PC-9 (cell line): Measurements from ENCODE around the gene NALCN. TPM values are rescaled to one million over a fixed set of nuclear protein-coding genes. Genes with fewer than 3 reads are reported as not detected.

Experiments
- BruUV-seq: library from RNA; stranded (reverse); fragments of 400-500 nt; replicated peaks from 2 replicates; lab custom pipeline; 2021; lab: Mats Ljungman, UMichigan
- CTCF ChIA-PET: fragments of 300-600 bp; sonication (Branson Sonifier 250); formaldehyde crosslinking; loops from one replicate; lab custom pipeline; 2022; ENCODE audit warnings: antibody characterized with exemption; lab: Charles Lee
- POLR2A ChIA-PET: fragments of 300-600 bp; sonication (Branson Sonifier 250); formaldehyde crosslinking; loops from one replicate; lab custom pipeline; 2022; ENCODE audit warnings: antibody characterized with exemption; ENCODE audit not compliant: unreplicated experiment; lab: Charles Lee
- DNase-seq, 2 experiments: peaks; one replicate each; pipeline versions ENCODE4 v3.0.0 to v3.0.0-alpha.2; 2015 to 2022; ENCODE audit warnings: mixed read lengths in 1 of 2
- H2AFZ ChIP-seq: fragments of 200-600 bp; sonication (generic); 2 replicates; pipeline ENCODE4 v1.8.1; 2017; ENCODE audit warnings: antibody characterized with exemption
- H3F3A ChIP-seq: fragments of 200-600 bp; sonication (generic); 2 replicates; pipeline ENCODE4 v1.8.1; 2017; ENCODE audit warnings: antibody characterized with exemption, mild to moderate bottlenecking, low read depth; ENCODE audit not compliant: insufficient read depth
- H3K27ac ChIP-seq: fragments of 200-600 bp; sonication (generic); 2 replicates; pipeline ENCODE4 v1.6.1; 2016; ENCODE audit warnings: mixed run types
- H3K27me3 ChIP-seq: fragments of 200-600 bp; sonication (generic); 2 replicates; pipeline ENCODE4 v1.6.1; 2016; ENCODE audit warnings: low read depth, mixed run types; ENCODE audit not compliant: insufficient read depth
- H3K36me3 ChIP-seq: fragments of 200-600 bp; sonication (generic); 2 replicates; pipeline ENCODE4 v1.6.1; 2016; ENCODE audit warnings: low read depth, mixed run types
- H3K4me1 ChIP-seq: fragments of 200-600 bp; sonication (generic); replicated peaks from 2 replicates; pipeline ENCODE4 v1.6.1; 2016; ENCODE audit warnings: mixed run types; ENCODE audit not compliant: insufficient read depth
- H3K4me2 ChIP-seq: fragments of 200-600 bp; sonication (generic); 2 replicates; pipeline ENCODE4 v1.6.1; 2017; ENCODE audit warnings: mixed run types
- H3K4me3 ChIP-seq: fragments of 200-600 bp; sonication (generic); 2 replicates; pipeline ENCODE4 v1.6.1; 2016; ENCODE audit warnings: mixed run types
- H3K79me2 ChIP-seq: fragments of 200-600 bp; sonication (generic); 2 replicates; pipeline ENCODE4 v1.6.1; 2017; ENCODE audit warnings: low read depth, mixed run types
- H3K9me2 ChIP-seq: fragments of 200-600 bp; sonication (generic); 2 replicates; pipeline ENCODE4 v1.8.1; 2017; ENCODE audit warnings: mild to moderate bottlenecking; ENCODE audit not compliant: insufficient read depth
- H3K9me3 ChIP-seq: fragments of 200-600 bp; sonication (generic); 2 replicates; pipeline ENCODE4 v1.8.1; 2016; ENCODE audit warnings: low read depth; ENCODE audit not compliant: insufficient read depth
- H4K20me1 ChIP-seq: fragments of 200-600 bp; sonication (generic); 2 replicates; pipeline ENCODE4 v1.8.1; 2017; ENCODE audit not compliant: insufficient read depth
- CTCF ChIP-seq: fragments of 200-600 bp; sonication (generic); conservative IDR thresholded peaks from 2 replicates; pipeline ENCODE4 v1.6.1; 2017; ENCODE audit warnings: mixed run types, antibody characterized with exemption, mild to moderate bottlenecking, moderate library complexity
- EZH2 ChIP-seq: fragments of 200-600 bp; sonication (generic); IDR thresholded peaks from 2 replicates; pipeline ENCODE4 v1.8.0; 2017; ENCODE audit warnings: antibody characterized with exemption, low read depth
- intact Hi-C: fragments of 100-400 bp; cut with micrococcal nuclease; formaldehyde crosslinking; loops from one replicate; pipeline ENCODE4 v1.10.0; 2022; ENCODE audit not compliant: unreplicated experiment
- total RNA-seq: library from RNA; stranded (reverse); gene quantifications from 2 replicates; pipeline ENCODE4 v1.2.3, GENCODE V29; 2021

NALCN gene
- total RNA-seq, 1 experiment from 2014 or later, result 7.7 TPM

DNA sequence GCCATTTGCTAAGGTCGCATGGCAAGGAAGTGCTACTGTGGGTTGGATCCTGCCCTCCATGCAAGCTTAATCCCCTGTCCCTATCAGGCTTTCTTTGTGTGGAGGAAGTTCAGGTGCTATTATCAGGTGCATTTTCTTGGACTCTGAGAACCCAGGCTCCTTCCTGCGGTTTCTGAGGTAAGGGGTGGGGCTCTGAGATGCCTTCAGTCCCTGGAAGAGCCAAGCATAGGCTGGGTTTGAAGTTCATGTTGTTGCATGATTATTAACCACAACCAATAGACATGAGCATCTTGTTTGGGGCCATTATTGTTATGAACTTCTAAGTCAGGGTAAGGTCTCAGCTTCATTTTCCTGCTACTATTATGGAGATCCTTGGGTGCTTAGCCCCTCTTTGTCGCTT is 109.5 kb downstream of the NALCN start:
- no peaks in the 10 kb centered on the region for H4K20me1 ChIP-seq
- no peak for TF ChIP-seq EZH2
- TF ChIP-seq CTCF, result no peak
- no peaks in the 10 kb centered on the region for H3K9me3 ChIP-seq
- ChIA-PET POLR2A (no interaction called here), CTCF (no interaction called here)
- no peak overlapping the region for H3K4me3 ChIP-seq
- H3F3A ChIP-seq, result no peaks in the 10 kb centered on the region
- H3K36me3 ChIP-seq, result 0 out of 2 replicates have a peak, but pooled peaks cover 4% of the 10 kb centered on the region
- H3K79me2 ChIP-seq, result no peaks in the 10 kb centered on the region
- no peak overlapping the region for H3K27ac ChIP-seq
- peaks cover 12% of the 10 kb centered on the region; the same call in 1 of the 2 replicates for H3K4me1 ChIP-seq
- no peaks in the 10 kb centered on the region for H3K27me3 ChIP-seq
- no peak overlapping the region for H2AFZ ChIP-seq
- intact Hi-C loops, result loop anchor here (5.0 to 10.0 kb wide), 2 partner anchors 154 to 448 kb away; no protein-coding TSS in a partner anchor
- no peak overlapping the region for H3K4me2 ChIP-seq
- no TSS peak for BruUV-seq
- H3K9me2 ChIP-seq, result no peaks in the 10 kb centered on the region
- DNase-seq, result no peak

DNA sequence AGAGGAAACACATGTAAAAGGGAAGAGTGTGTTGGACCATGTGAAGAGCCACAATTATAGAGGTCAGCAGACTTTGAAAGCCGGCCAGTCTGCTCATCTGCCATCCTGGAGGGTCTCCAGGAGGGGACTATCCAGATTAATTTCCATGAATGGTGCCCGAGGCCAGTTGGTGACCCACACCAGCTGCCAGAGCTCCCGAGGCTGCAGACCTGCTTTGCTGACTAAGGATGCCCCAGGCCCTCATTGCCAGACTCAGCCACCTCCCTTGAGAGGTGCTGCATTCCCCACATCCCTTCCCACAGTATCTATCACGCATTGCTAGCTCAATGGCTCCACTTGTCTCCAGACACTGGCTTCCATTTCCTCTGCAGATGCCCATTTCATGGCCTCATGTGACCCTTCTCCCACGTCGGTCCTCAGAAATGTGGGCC is 110.3 kb downstream of the NALCN start:
- Histone ChIP-seq H3F3A (no peaks in the 10 kb centered on the region), H3K9me2 (no peaks in the 10 kb centered on the region), H3K27ac (no peak overlapping the region), H2AFZ (no peak overlapping the region), H3K36me3 (0 out of 2 replicates have a peak, but pooled peaks cover 4% of the 10 kb centered on the region), H3K4me3 (no peak overlapping the region), H3K27me3 (no peaks in the 10 kb centered on the region), H3K79me2 (no peaks in the 10 kb centered on the region), H3K4me1 (peaks cover 12% of the 10 kb centered on the region; the same call in 1 of the 2 replicates), H4K20me1 (no peaks in the 10 kb centered on the region), H3K4me2 (no peak overlapping the region), H3K9me3 (no peaks in the 10 kb centered on the region)
- CTCF ChIA-PET, result no interaction called here
- no peak for DNase-seq
- TF ChIP-seq CTCF (no peak), EZH2 (no peak)
- BruUV-seq, result no TSS peak
- POLR2A ChIA-PET, result no interaction called here
- intact Hi-C loops, result loop anchor here (5.0 to 10.0 kb wide), 2 partner anchors 154 to 449 kb away; no protein-coding TSS in a partner anchor

DNA sequence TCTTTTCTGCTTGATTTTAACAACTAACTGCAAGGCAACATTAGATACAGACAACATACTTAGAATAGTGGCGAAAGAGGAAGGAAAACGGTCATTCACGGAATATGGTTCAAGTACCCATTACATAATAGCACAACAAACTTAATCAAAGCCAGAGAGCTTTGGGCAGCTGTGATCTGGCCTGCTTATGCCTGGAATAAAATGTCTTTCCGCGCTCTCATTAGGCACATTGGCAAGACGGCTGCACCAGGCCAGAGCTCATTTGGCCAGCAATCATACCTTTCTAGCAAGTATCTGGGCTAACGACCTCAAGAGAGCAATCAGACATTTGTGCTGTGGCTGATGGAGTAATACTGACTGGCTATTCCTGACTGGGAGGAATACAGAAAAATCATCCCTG is 112.8 kb downstream of the NALCN start:
- H3K36me3 ChIP-seq, result no peaks in the 10 kb centered on the region
- no TSS peak for BruUV-seq
- CTCF ChIA-PET, result no interaction called here
- POLR2A ChIA-PET, result no interaction called here
- H3K4me1 ChIP-seq, result no peaks in the 10 kb centered on the region
- DNase-seq, result no peak
- intact Hi-C loops, result loop anchor here (10.0 kb wide), 1 partner anchor 451 kb away; no protein-coding TSS in a partner anchor
- no peaks in the 10 kb centered on the region for H3K9me3 ChIP-seq
- H3K27me3 ChIP-seq, result no peaks in the 10 kb centered on the region
- no peak overlapping the region for H3K27ac ChIP-seq
- TF ChIP-seq CTCF (no peak), EZH2 (no peak)
- no peak overlapping the region for H3K4me2 ChIP-seq
- H2AFZ ChIP-seq, result no peak overlapping the region
- no peaks in the 10 kb centered on the region for H4K20me1 ChIP-seq
- no peaks in the 10 kb centered on the region for H3K79me2 ChIP-seq
- H3K4me3 ChIP-seq, result no peak overlapping the region
- H3K9me2 ChIP-seq, result no peaks in the 10 kb centered on the region
- H3F3A ChIP-seq, result no peaks in the 10 kb centered on the region
